ENCODE results near the gene MACROH2A2.

- TF ChIP-seq, protein P1, sequence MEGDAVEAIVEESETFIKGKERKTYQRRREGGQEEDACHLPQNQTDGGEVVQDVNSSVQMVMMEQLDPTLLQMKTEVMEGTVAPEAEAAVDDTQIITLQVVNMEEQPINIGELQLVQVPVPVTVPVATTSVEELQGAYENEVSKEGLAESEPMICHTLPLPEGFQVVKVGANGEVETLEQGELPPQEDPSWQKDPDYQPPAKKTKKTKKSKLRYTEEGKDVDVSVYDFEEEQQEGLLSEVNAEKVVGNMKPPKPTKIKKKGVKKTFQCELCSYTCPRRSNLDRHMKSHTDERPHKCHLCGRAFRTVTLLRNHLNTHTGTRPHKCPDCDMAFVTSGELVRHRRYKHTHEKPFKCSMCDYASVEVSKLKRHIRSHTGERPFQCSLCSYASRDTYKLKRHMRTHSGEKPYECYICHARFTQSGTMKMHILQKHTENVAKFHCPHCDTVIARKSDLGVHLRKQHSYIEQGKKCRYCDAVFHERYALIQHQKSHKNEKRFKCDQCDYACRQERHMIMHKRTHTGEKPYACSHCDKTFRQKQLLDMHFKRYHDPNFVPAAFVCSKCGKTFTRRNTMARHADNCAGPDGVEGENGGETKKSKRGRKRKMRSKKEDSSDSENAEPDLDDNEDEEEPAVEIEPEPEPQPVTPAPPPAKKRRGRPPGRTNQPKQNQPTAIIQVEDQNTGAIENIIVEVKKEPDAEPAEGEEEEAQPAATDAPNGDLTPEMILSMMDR (IDR thresholded peaks at IDR 0.05): no peak
- TF ChIP-seq EP300 (IDR thresholded peaks at IDR 0.05) (no peak), POLR2A (IDR thresholded peaks at IDR 0.05) (no peak), POLR2AphosphoS5 (IDR thresholded peaks at IDR 0.05) (no peak)
Measured at GRCh38 chr10:70063418-70064098, 10.9 kb downstream of the MACROH2A2 start.
